Measurements from ENCODE around the gene ICAM5.

GRCh38 chr19:10309423-10309822 is 19.7 kb downstream of the ICAM5 start, which contains the start of gene ZGLP1:
- TF ChIP-seq POLR2A (IDR thresholded peaks at IDR 0.05; ENCODE audit: low read depth, low read length) = no peak
- TF ChIP-seq POU2F2 (IDR thresholded peaks at IDR 0.05; ENCODE audit: low read depth, low read length) = no peak
- no peak for TF ChIP-seq PAX5 (IDR thresholded peaks at IDR 0.05; ENCODE audit: insufficient read depth, low read length, severe bottlenecking)
- no peak for TF ChIP-seq TAF1 (IDR thresholded peaks at IDR 0.05; ENCODE audit: low read depth, low read length)
- no peak for TF ChIP-seq POLR2AphosphoS5 (IDR thresholded peaks at IDR 0.05; ENCODE audit: low read depth, low read length)
- no peak for TF ChIP-seq SPI1 (IDR thresholded peaks at IDR 0.05; ENCODE audit: low read depth, low read length)
